ENCODE results near the gene SPATS2. TPM values are rescaled to one million over a fixed set of nuclear protein-coding genes. Genes with fewer than 3 reads are reported as not detected.

SPATS2 gene
- total and polyA plus RNA-seq, 2 donors from 2014 or later = 10.0 to 23.7 TPM

DNA sequence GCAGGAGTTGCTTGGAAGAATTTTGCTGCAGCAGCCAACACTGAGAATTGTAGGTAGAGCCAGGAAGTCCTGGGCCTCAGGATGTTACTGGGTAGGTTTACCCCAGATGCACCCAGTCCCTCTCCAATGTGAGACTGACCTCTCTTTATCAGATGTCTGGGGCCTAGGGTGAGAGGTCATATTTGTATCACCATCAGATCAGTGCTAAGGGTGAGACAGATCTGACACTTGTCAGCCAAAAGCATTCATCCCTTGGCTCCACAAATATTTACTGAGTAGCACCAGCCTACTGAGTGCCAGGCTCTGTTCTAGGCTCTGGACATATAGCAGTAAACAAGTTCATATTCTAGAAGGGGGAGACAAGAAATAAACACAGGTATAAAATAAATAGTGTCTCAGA lies 39.9 kb upstream of the SPATS2 start:
- H3K27me3 ChIP-seq (ENCODE audit: control insufficient read depth, insufficient read depth, low read length) = no peaks in the 10 kb centered on the region
- no peak for FAIRE-seq
- H3K4me1 ChIP-seq (ENCODE audit: control insufficient read depth in 2 of 3, insufficient read depth in 2 of 3, low read depth in 1 of 3, low read length in 3 of 3) = peaks cover 0 to 9% (median 0%) of the 10 kb centered on the region in 3 donors

DNA sequence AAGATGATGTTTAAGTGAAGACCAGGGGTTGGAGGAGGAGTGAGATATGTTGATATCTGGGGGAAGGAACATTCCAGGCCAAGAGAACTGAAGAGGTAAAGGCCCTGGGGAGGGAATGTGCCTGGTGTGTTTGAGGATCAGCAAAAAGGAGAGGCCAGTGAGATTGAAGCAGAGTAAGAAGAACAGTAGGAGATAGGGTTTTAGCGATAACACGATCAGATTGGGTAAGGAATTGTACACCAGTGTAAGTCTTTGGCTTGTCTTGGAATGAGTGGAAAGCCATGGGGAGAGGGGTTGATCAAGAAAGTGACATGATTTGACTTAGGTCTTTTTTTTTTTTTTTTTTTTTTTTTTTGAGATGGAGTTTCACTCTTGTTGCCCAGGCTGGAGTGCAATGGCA lies 39.4 kb upstream of the SPATS2 start:
- TF ChIP-seq, protein P1, sequence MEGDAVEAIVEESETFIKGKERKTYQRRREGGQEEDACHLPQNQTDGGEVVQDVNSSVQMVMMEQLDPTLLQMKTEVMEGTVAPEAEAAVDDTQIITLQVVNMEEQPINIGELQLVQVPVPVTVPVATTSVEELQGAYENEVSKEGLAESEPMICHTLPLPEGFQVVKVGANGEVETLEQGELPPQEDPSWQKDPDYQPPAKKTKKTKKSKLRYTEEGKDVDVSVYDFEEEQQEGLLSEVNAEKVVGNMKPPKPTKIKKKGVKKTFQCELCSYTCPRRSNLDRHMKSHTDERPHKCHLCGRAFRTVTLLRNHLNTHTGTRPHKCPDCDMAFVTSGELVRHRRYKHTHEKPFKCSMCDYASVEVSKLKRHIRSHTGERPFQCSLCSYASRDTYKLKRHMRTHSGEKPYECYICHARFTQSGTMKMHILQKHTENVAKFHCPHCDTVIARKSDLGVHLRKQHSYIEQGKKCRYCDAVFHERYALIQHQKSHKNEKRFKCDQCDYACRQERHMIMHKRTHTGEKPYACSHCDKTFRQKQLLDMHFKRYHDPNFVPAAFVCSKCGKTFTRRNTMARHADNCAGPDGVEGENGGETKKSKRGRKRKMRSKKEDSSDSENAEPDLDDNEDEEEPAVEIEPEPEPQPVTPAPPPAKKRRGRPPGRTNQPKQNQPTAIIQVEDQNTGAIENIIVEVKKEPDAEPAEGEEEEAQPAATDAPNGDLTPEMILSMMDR (IDR thresholded peaks at IDR 0.05; ENCODE audit: borderline replicate concordance, extremely low read depth, insufficient read depth) = no peak
- DNase-seq = no peak
- intact Hi-C loops (cut with DNase I) = no loop called here
- H3K9ac ChIP-seq (ENCODE audit: low read length in 3 of 3) = no peak overlapping the region
- FAIRE-seq = no peak
- no peak overlapping the region for H3K4me3 ChIP-seq (ENCODE audit: low read length in 3 of 3)
- H3K4me1 ChIP-seq (ENCODE audit: control insufficient read depth in 2 of 3, insufficient read depth in 2 of 3, low read depth in 1 of 3, low read length in 3 of 3) = peaks cover 0 to 9% (median 0%) of the 10 kb centered on the region in 3 donors
- no peaks in the 10 kb centered on the region for H3K36me3 ChIP-seq (ENCODE audit: control insufficient read depth in 2 of 3, insufficient read depth in 3 of 3, low read length in 3 of 3)
- no peak overlapping the region for H3K27ac ChIP-seq (ENCODE audit: low read depth in 2 of 2, low read length in 2 of 2)
- H3K27me3 ChIP-seq (ENCODE audit: control insufficient read depth, insufficient read depth, low read length) = no peaks in the 10 kb centered on the region
- H3K9me3 ChIP-seq (ENCODE audit: control insufficient read depth in 2 of 3, insufficient read depth in 1 of 3, low read length in 3 of 3) = no peaks in the 10 kb centered on the region

More for the DNA sequence above, 39.9 kb upstream of the SPATS2 start:
- Histone ChIP-seq H3K36me3 (ENCODE audit: control insufficient read depth in 2 of 3, insufficient read depth in 3 of 3, low read length in 3 of 3) (no peaks in the 10 kb centered on the region), H3K27ac (ENCODE audit: low read depth in 2 of 2, low read length in 2 of 2) (no peak overlapping the region), H3K9ac (ENCODE audit: low read length in 3 of 3) (no peak overlapping the region), H3K4me3 (ENCODE audit: low read length in 3 of 3) (no peak overlapping the region), H3K9me3 (ENCODE audit: control insufficient read depth in 2 of 3, insufficient read depth in 1 of 3, low read length in 3 of 3) (no peaks in the 10 kb centered on the region)
- TF ChIP-seq, protein P1 (IDR thresholded peaks at IDR 0.05; ENCODE audit: borderline replicate concordance, extremely low read depth, insufficient read depth) = no peak
- no peak for DNase-seq
- intact Hi-C loops (cut with DNase I) = no loop called here

DNA sequence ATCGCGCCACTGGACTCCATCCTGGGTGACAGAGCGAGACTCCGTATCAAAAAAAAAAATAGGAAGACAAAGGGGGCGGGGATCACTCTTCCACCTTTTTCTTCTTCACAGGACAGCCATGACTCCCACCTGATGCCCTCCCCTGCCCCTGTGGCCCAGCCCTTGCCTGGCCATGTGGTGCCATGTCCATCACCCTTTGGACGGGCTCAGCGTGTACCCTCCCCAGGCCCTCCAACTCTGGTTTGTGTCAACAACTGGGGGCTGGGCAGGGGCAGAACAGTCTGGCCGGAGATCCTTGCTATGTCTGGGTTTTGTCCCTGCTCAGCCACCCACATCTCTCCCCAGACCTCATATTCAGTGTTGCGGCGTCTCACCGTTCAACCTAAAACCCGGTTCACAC lies 38.4 kb upstream of the SPATS2 start:
- intact Hi-C loops (cut with DNase I) = no loop called here
- Histone ChIP-seq H3K9me3 (ENCODE audit: control insufficient read depth in 2 of 3, insufficient read depth in 1 of 3, low read length in 3 of 3) (no peaks in the 10 kb centered on the region), H3K4me1 (ENCODE audit: control insufficient read depth in 2 of 3, insufficient read depth in 2 of 3, low read depth in 1 of 3, low read length in 3 of 3) (peaks cover 0 to 3% (median 0%) of the 10 kb centered on the region in 3 donors), H3K9ac (ENCODE audit: low read length in 3 of 3) (no peak overlapping the region), H3K27me3 (ENCODE audit: control insufficient read depth, insufficient read depth, low read length) (peaks cover 6% of the 10 kb centered on the region), H3K27ac (ENCODE audit: low read depth in 2 of 2, low read length in 2 of 2) (no peak overlapping the region), H3K4me3 (ENCODE audit: low read length in 3 of 3) (no peak overlapping the region), H3K36me3 (ENCODE audit: control insufficient read depth in 2 of 3, insufficient read depth in 3 of 3, low read length in 3 of 3) (no peaks in the 10 kb centered on the region)
- FAIRE-seq = no peak
- no peak for DNase-seq
- TF ChIP-seq, protein P1 (IDR thresholded peaks at IDR 0.05; ENCODE audit: borderline replicate concordance, extremely low read depth, insufficient read depth) = no peak

DNA sequence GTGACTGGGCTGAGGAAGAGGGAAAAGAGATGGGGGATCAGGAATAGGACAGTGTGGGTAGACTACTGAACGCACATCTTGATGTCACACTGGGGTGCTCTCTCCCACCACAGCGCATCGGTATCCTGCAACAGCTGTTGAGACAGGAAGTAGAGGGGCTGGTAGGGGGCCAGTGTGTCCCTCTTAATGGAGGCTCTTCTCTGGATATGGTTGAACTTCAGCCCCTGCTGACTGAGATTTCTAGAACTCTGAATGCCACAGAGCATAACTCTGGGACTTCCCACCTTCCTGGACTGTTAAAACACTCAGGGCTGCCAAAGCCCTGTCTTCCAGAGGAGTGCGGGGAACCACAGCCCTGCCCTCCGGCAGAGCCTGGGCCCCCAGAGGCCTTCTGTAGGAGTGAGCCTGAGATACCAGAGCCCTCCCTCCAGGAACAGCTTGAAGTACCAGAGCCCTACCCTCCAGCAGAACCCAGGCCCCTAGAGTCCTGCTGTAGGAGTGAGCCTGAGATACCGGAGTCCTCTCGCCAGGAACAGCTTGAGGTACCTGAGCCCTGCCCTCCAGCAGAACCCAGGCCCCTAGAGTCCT lies 37.1 kb upstream of the SPATS2 start:
- no peak overlapping the region for H3K9ac ChIP-seq (ENCODE audit: low read length in 3 of 3)
- TF ChIP-seq, protein P1 (IDR thresholded peaks at IDR 0.05; ENCODE audit: borderline replicate concordance, extremely low read depth, insufficient read depth) = no peak
- H3K4me3 ChIP-seq (ENCODE audit: low read length in 3 of 3) = no peak overlapping the region
- H3K27me3 ChIP-seq (ENCODE audit: control insufficient read depth, insufficient read depth, low read length) = peaks cover 15% of the 10 kb centered on the region
- intact Hi-C loops (cut with DNase I) = no loop called here
- H3K9me3 ChIP-seq (ENCODE audit: control insufficient read depth in 2 of 3, insufficient read depth in 1 of 3, low read length in 3 of 3) = no peaks in the 10 kb centered on the region
- H3K4me1 ChIP-seq (ENCODE audit: control insufficient read depth in 2 of 3, insufficient read depth in 2 of 3, low read depth in 1 of 3, low read length in 3 of 3) = peaks cover 0 to 3% (median 0%) of the 10 kb centered on the region in 3 donors
- DNase-seq = no peak
- H3K27ac ChIP-seq (ENCODE audit: low read depth in 2 of 2, low read length in 2 of 2) = no peak overlapping the region
- H3K36me3 ChIP-seq (ENCODE audit: control insufficient read depth in 2 of 3, insufficient read depth in 3 of 3, low read length in 3 of 3) = no peaks in the 10 kb centered on the region
- no peak for FAIRE-seq

All from kidney (tissue), 14 donors.